K562 (cell line): ENCODE data around the gene TULP3.

Source experiments
- ARID3A ChIP-seq: IDR thresholded peaks from 2 replicates; pipeline ENCODE4 v1.6.1; 2012; ENCODE audit warnings: low read depth, low read length, improper control_type of control experiment, borderline replicate concordance
- CAMTA2 ChIP-seq: fragments of 250-450 bp; sonication (Bioruptor Pico); conservative IDR thresholded peaks from 2 replicates; pipeline ENCODE4 v1.5.1; 2022
- MAFK ChIP-seq: IDR thresholded peaks from 2 replicates; pipeline ENCODE4 v1.6.1; 2011; ENCODE audit warnings: low read length, improper control_type of control experiment
- NONO ChIP-seq, 2 experiments: fragments of 200-400 bp in 1 of 2; fragments of 450-650 bp in 1 of 2; formaldehyde crosslinking in 1 of 2; IDR thresholded peaks; 2 replicates each; pipeline ENCODE4 v1.6.1; 2017; ENCODE audit warnings: low read depth in 2 of 2, mild to moderate bottlenecking in 2 of 2, moderate library complexity in 2 of 2, low read length in 1 of 2
- RFX5 ChIP-seq: IDR thresholded peaks from 2 replicates; pipeline ENCODE4 v1.6.1; 2011; ENCODE audit warnings: low read depth, mild to moderate bottlenecking, improper control_type of control experiment, low read length
- TF ChIP-seq, protein P1 (sequence below), 2 experiments: fragments of 450-650 bp; formaldehyde crosslinking in 1 of 2; IDR thresholded peaks; 2 replicates each; pipeline versions ENCODE4 v1.4.0 to v1.6.1; 2014 to 2020; ENCODE audit warnings: mild to moderate bottlenecking in 2 of 2, borderline replicate concordance in 1 of 2, low read depth in 1 of 2

DNA sequence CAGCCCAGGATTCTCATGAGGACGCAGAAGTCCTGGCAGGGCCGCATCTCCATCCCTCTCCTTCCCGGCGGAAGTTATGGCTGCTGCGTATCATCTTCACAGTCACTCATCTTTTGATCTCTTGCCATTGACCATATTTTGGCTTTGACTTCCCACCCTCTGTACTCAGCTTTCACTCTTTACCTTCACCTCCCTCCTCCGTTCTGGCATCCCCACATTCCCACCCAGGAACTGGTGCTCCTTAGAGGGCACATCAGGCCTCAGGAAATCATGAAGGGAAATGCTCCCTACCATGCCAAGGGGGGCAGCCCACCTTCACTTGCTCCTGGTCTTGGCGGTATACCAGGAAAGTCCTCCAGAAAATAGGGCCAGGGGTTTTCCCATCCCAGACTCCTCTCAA lies 35.1 kb upstream of the TULP3 start:
- TF ChIP-seq, protein P1, sequence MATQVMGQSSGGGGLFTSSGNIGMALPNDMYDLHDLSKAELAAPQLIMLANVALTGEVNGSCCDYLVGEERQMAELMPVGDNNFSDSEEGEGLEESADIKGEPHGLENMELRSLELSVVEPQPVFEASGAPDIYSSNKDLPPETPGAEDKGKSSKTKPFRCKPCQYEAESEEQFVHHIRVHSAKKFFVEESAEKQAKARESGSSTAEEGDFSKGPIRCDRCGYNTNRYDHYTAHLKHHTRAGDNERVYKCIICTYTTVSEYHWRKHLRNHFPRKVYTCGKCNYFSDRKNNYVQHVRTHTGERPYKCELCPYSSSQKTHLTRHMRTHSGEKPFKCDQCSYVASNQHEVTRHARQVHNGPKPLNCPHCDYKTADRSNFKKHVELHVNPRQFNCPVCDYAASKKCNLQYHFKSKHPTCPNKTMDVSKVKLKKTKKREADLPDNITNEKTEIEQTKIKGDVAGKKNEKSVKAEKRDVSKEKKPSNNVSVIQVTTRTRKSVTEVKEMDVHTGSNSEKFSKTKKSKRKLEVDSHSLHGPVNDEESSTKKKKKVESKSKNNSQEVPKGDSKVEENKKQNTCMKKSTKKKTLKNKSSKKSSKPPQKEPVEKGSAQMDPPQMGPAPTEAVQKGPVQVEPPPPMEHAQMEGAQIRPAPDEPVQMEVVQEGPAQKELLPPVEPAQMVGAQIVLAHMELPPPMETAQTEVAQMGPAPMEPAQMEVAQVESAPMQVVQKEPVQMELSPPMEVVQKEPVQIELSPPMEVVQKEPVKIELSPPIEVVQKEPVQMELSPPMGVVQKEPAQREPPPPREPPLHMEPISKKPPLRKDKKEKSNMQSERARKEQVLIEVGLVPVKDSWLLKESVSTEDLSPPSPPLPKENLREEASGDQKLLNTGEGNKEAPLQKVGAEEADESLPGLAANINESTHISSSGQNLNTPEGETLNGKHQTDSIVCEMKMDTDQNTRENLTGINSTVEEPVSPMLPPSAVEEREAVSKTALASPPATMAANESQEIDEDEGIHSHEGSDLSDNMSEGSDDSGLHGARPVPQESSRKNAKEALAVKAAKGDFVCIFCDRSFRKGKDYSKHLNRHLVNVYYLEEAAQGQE (IDR thresholded peaks at IDR 0.05; ENCODE audit: borderline replicate concordance), result no peak
- TF ChIP-seq, protein P1 (CRISPR knock-in tag; IDR thresholded peaks at IDR 0.05; ENCODE audit: low read depth), result no peak
- no peak for TF ChIP-seq RFX5
- no peak for TF ChIP-seq NONO (IDR thresholded peaks at IDR 0.05; ENCODE audit: low read depth in 2 of 2, low read length in 1 of 2)
- TF ChIP-seq MAFK, result no peak
- no peak for TF ChIP-seq CAMTA2 (CRISPR knock-in tag)
- no peak for TF ChIP-seq ARID3A
